ENCODE measurements around the gene RNF17. TPM values are rescaled to one million over a fixed set of nuclear protein-coding genes. Genes with fewer than 3 reads are reported as not detected.

RNF17 gene
- total and polyA plus RNA-seq, 2 donors (not counting 1 experiment from before 2014, with no cell fraction given), result not detected

DNA sequence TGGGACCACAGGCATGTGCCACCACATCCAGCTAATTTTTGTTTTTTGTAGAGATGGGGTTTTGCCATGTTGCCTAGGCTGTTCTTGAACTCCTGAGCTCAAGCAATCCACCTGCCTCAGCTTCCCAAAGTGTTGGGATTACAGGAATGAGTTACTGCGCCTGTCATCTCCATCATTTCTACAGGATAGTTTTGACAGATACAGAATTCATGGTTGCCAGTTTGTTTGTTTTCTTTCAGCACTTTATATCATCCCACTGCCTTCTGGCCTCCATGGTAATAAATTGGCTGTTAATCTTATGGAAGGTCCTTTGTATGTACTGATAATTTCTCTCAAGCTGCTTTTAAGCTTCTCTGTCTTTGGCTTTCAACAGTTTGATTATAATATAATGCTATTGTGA, 165.2 kb downstream of the RNF17 start:
- TF ChIP-seq EZH2 (IDR thresholded peaks at IDR 0.05; ENCODE audit: low read length, missing control alignments), result no peak
- TF ChIP-seq, protein P1, sequence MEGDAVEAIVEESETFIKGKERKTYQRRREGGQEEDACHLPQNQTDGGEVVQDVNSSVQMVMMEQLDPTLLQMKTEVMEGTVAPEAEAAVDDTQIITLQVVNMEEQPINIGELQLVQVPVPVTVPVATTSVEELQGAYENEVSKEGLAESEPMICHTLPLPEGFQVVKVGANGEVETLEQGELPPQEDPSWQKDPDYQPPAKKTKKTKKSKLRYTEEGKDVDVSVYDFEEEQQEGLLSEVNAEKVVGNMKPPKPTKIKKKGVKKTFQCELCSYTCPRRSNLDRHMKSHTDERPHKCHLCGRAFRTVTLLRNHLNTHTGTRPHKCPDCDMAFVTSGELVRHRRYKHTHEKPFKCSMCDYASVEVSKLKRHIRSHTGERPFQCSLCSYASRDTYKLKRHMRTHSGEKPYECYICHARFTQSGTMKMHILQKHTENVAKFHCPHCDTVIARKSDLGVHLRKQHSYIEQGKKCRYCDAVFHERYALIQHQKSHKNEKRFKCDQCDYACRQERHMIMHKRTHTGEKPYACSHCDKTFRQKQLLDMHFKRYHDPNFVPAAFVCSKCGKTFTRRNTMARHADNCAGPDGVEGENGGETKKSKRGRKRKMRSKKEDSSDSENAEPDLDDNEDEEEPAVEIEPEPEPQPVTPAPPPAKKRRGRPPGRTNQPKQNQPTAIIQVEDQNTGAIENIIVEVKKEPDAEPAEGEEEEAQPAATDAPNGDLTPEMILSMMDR (conservative IDR thresholded peaks at IDR 0.05 in 1 of 2, IDR thresholded peaks at IDR 0.05 in 1 of 2; ENCODE audit: low read depth in 1 of 2, low read length in 2 of 2), result no peak
- peaks cover 19% of the 10 kb centered on the region for H3K27me3 ChIP-seq (ENCODE audit: control insufficient read depth, insufficient read depth, low read length)
- no peaks in the 10 kb centered on the region for H3K9me3 ChIP-seq (ENCODE audit: control insufficient read depth, insufficient read depth, low read depth, low read length)
- no peak for DNase-seq (ENCODE audit: low read depth in 2 of 2)
- H3K79me2 ChIP-seq (ENCODE audit: control insufficient read depth, insufficient read depth, low read length), result no peaks in the 10 kb centered on the region
- H3K27ac ChIP-seq (ENCODE audit: insufficient read depth, low read length), result no peak overlapping the region
- H3K4me1 ChIP-seq (ENCODE audit: control insufficient read depth, extremely low read depth, insufficient read depth, low read length), result no peaks in the 10 kb centered on the region
- no peak overlapping the region for H3K4me3 ChIP-seq (replicated peaks in 1 of 4; ENCODE audit: control extremely low read depth in 1 of 4, insufficient read depth in 1 of 4, low read depth in 3 of 4, low read length in 4 of 4)
- H3K9ac ChIP-seq (ENCODE audit: insufficient read depth, low read length), result no peak overlapping the region
- no peak overlapping the region for H2AFZ ChIP-seq (ENCODE audit: low read length)
- H3K4me2 ChIP-seq (ENCODE audit: extremely low read depth, insufficient read depth, low read length), result no peak overlapping the region
- no peaks in the 10 kb centered on the region for H4K20me1 ChIP-seq (ENCODE audit: control insufficient read depth, extremely low read depth, insufficient read depth, low read length)
- no peaks in the 10 kb centered on the region for H3K36me3 ChIP-seq (ENCODE audit: control insufficient read depth, insufficient read depth, low read length)

Other genes with a start within 250 kb of the RNF17 start
- gene ATP12A, start 83.8 kb upstream of the RNF17 start, total RNA-seq, result not detected in 2 replicates
- gene ATP12A, start 83.8 kb upstream of the RNF17 start, polyA plus RNA-seq, result not detected in 2 replicates